ENCODE results near the gene DNM2. TPM values are rescaled to one million over a fixed set of nuclear protein-coding genes. Genes with fewer than 3 reads are reported as not detected.

Gene DNM2
- total RNA-seq, 1 donor from 2014 or later = 117 TPM

DNA sequence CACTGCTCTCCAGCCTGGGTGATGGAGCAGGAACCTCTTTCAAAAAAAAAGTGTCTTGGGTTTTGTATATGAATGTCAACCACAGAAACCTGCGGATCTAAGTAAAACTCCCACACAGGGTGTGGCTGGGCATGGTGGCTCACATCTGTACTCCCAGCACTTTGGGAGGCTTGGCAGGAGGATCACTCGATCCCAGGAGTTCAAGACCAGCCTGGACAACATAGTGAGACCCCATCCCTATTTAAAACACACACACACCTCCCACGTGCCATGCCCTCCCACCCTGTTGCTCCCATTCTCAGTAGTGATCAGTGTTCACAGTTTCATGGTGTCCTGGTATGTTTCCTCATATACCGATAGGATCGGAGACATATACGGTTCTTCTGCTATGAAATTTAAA is 109.0 kb downstream of the DNM2 start:
- DNase-seq (ENCODE audit: low read depth, low spot score) = no peak
- H3K9me3 Mint-ChIP-seq = no peaks in the 10 kb centered on the region
- no peak for TF ChIP-seq CTCF (conservative IDR thresholded peaks at IDR 0.05)

GRCh38 chr19:10828981-10829821 is 111.3 kb downstream of the DNM2 start:
- no peak for DNase-seq (ENCODE audit: low read depth, low spot score)
- peak; percentile 17 for TF ChIP-seq CTCF (conservative IDR thresholded peaks at IDR 0.05)
- no peak overlapping the region for H3K4me3 Mint-ChIP-seq
- H3K36me3 Mint-ChIP-seq (ENCODE audit: low read depth) = peaks cover 2% of the 10 kb centered on the region
- H3K4me1 Mint-ChIP-seq = no peaks in the 10 kb centered on the region
- no peaks in the 10 kb centered on the region for H3K27me3 Mint-ChIP-seq (ENCODE audit: low read depth)
- no peak overlapping the region for H3K27ac Mint-ChIP-seq (ENCODE audit: unreplicated experiment)
- no peaks in the 10 kb centered on the region for H3K9me3 Mint-ChIP-seq

More for the DNA sequence above, 109.0 kb downstream of the DNM2 start:
- Mint-ChIP-seq H3K36me3 (ENCODE audit: low read depth) (peaks cover 4% of the 10 kb centered on the region), H3K27me3 (ENCODE audit: low read depth) (no peaks in the 10 kb centered on the region), H3K27ac (ENCODE audit: unreplicated experiment) (no peak overlapping the region), H3K4me1 (no peaks in the 10 kb centered on the region), H3K4me3 (no peak overlapping the region)

GRCh38 chr19:10829967-10830366 is 112.1 kb downstream of the DNM2 start:
- TF ChIP-seq CTCF (conservative IDR thresholded peaks at IDR 0.05) = no peak
- no peak for DNase-seq (ENCODE audit: low read depth, low spot score)
- Mint-ChIP-seq H3K27me3 (ENCODE audit: low read depth) (no peaks in the 10 kb centered on the region), H3K27ac (ENCODE audit: unreplicated experiment) (no peak overlapping the region), H3K4me1 (no peaks in the 10 kb centered on the region), H3K9me3 (no peaks in the 10 kb centered on the region), H3K4me3 (no peak overlapping the region), H3K36me3 (ENCODE audit: low read depth) (no peaks in the 10 kb centered on the region)

DNA sequence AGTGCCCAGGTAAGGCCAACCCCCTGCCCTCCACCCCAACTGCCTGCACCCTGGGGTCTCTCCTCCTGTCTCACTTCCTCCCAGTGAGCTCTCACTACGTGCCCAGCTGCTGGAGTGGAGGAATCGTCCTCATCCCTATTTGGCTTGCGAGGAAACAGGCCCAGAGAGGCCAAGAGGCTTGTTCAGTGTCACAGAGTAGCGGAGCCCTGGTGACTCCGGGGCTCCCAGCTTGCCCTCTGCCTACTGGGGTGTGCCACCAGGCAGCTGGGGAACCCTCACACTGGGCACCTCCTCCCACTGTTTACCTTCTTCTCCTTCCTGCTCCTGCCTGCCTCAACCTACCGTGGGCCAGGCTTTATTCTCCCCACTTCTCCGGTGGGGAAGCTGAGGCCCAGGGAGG is 112.5 kb downstream of the DNM2 start:
- Mint-ChIP-seq H3K27me3 (ENCODE audit: low read depth) (peaks cover under 1% of the 10 kb centered on the region), H3K4me1 (peaks cover 2% of the 10 kb centered on the region), H3K9me3 (peaks cover under 1% of the 10 kb centered on the region), H3K27ac (ENCODE audit: unreplicated experiment) (no peak overlapping the region), H3K36me3 (ENCODE audit: low read depth) (peaks cover 1% of the 10 kb centered on the region), H3K4me3 (no peak overlapping the region)
- no peak for TF ChIP-seq CTCF (conservative IDR thresholded peaks at IDR 0.05)
- no peak for DNase-seq (ENCODE audit: low read depth, low spot score)

DNA sequence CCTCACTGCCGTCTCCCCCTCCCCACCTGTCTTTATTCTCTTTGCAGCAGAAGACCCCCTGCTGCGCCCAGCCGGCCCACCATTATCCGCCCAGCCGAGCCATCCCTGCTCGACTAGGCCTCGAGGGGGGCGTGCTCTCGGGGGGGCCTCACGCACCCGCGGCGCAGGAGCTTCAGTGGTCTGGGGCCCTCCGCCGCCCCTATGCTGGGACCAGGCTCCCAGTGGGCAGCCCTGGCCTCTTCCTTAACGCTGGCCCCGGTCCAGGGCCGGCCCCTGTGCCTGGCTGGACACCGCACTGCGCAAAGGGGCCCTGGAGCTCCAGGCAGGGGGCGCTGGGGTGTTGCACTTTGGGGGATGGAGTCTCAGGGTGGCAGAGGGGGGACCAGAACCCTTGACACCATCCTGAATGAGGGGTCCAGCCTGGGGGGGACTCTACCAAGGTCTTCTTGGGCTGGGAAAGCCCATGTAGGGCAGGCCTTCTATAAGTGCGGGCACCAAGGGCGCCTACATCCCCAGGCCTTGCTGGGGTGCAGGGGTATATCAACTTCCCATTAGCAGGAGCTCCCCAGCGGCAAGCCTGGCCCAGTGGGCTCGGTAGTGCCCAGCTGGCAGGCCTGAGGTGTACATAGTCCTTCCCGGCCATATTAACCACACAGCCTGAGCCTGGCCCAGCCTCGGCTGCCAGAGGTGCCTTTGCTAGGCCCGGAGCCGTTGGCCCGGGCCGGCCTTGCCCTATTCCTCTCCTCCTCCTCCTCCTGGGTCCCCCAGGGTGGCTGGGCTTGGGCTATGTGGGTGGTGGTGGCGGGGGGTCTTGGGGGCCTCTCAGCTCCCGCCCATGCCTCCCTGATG is 113.3 kb downstream of the DNM2 start:
- no peak for DNase-seq (ENCODE audit: low read depth, low spot score)
- Mint-ChIP-seq H3K4me1 (peaks cover 8% of the 10 kb centered on the region), H3K27ac (ENCODE audit: unreplicated experiment) (no peak overlapping the region), H3K4me3 (no peak overlapping the region), H3K9me3 (peaks cover 4% of the 10 kb centered on the region), H3K27me3 (ENCODE audit: low read depth) (peaks cover 7% of the 10 kb centered on the region), H3K36me3 (ENCODE audit: low read depth) (peaks cover 5% of the 10 kb centered on the region)
- no peak for TF ChIP-seq CTCF (conservative IDR thresholded peaks at IDR 0.05)
